Neural crest cell (in vitro differentiated cells): ENCODE measurements around the gene JAK3. TPM values are rescaled to one million over a fixed set of nuclear protein-coding genes. Genes with fewer than 3 reads are reported as not detected.

Experiments used
- DNase-seq: peaks from one replicate; pipeline ENCODE4 v3.0.0; 2021; ENCODE audit warnings: low read depth, mixed read lengths, low spot score
- H3K27ac Mint-ChIP-seq: one replicate; pipeline ENCODE4 v1.8.0; 2021; ENCODE audit warnings: mild to moderate bottlenecking, mixed read lengths; ENCODE audit not compliant: unreplicated experiment
- H3K27me3 Mint-ChIP-seq: 2 replicates; pipeline ENCODE4 v1.8.0; 2021; ENCODE audit warnings: low read depth, mild to moderate bottlenecking, mixed read lengths
- H3K36me3 Mint-ChIP-seq: 2 replicates; pipeline ENCODE4 v1.8.0; 2021; ENCODE audit warnings: low read depth, mild to moderate bottlenecking, mixed read lengths
- H3K4me1 Mint-ChIP-seq: 2 replicates; pipeline ENCODE4 v1.8.0; 2021; ENCODE audit warnings: mixed read lengths
- H3K4me3 Mint-ChIP-seq: one replicate; pipeline ENCODE4 v1.8.0; 2021; ENCODE audit warnings: mild to moderate bottlenecking, mixed read lengths
- H3K9me3 Mint-ChIP-seq: 2 replicates; pipeline ENCODE4 v1.8.0; 2021; ENCODE audit warnings: mixed read lengths
- total RNA-seq: library from RNA; stranded (reverse); gene quantifications from 2 replicates; pipeline ENCODE4 v1.2.1, GENCODE V29; 2021
- TF ChIP-seq, protein P1 (sequence below): fragments of 200-600 bp; sonication (generic); conservative IDR thresholded peaks from 2 replicates; pipeline ENCODE4 v1.5.0; 2021; ENCODE audit warnings: antibody characterized with exemption, mild to moderate bottlenecking

Gene JAK3
- total RNA-seq, 1 donor from 2014 or later, result 1.6 TPM

DNA sequence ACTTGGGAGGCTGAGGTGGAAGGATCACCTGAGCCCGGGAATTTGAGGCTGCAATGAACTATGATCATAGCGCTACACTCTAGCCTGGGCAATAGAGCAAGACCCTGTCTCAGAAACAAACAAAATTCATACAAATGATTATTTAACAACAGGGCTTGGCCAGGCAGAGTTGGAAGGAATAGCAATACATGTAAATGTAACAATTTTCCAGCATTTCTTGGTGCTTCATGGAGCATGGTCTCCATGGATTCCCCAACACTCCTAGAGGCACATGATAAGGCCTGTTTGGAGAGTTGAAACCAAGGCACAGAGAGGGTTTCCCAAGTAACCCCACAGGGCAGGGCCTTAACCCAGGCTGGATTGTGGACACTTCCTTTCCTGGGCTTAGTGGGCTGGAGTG lies 36.7 kb downstream of the JAK3 start:
- Mint-ChIP-seq H3K27me3 (peaks cover 10% of the 10 kb centered on the region), H3K27ac (no peak overlapping the region), H3K4me1 (no peaks in the 10 kb centered on the region), H3K9me3 (no peaks in the 10 kb centered on the region), H3K36me3 (no peaks in the 10 kb centered on the region), H3K4me3 (no peak overlapping the region)
- TF ChIP-seq, protein P1, sequence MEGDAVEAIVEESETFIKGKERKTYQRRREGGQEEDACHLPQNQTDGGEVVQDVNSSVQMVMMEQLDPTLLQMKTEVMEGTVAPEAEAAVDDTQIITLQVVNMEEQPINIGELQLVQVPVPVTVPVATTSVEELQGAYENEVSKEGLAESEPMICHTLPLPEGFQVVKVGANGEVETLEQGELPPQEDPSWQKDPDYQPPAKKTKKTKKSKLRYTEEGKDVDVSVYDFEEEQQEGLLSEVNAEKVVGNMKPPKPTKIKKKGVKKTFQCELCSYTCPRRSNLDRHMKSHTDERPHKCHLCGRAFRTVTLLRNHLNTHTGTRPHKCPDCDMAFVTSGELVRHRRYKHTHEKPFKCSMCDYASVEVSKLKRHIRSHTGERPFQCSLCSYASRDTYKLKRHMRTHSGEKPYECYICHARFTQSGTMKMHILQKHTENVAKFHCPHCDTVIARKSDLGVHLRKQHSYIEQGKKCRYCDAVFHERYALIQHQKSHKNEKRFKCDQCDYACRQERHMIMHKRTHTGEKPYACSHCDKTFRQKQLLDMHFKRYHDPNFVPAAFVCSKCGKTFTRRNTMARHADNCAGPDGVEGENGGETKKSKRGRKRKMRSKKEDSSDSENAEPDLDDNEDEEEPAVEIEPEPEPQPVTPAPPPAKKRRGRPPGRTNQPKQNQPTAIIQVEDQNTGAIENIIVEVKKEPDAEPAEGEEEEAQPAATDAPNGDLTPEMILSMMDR, result no peak
- DNase-seq, result no peak

DNA sequence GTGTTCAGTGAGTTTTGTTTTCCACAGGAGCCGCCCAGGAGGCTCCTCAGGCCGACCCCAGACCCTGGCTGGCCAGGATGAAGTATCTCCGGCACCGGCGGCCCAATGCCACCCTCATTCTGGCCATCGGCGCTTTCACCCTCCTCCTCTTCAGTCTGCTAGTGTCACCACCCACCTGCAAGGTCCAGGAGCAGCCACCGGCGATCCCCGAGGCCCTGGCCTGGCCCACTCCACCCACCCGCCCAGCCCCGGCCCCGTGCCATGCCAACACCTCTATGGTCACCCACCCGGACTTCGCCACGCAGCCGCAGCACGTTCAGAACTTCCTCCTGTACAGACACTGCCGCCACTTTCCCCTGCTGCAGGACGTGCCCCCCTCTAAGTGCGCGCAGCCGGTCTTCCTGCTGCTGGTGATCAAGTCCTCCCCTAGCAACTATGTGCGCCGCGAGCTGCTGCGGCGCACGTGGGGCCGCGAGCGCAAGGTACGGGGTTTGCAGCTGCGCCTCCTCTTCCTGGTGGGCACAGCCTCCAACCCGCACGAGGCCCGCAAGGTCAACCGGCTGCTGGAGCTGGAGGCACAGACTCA lies 40.0 kb downstream of the JAK3 start:
- DNase-seq, result no peak
- Mint-ChIP-seq H3K4me1 (no peaks in the 10 kb centered on the region), H3K27me3 (peaks cover 32% of the 10 kb centered on the region), H3K27ac (no peak overlapping the region), H3K4me3 (no peak overlapping the region), H3K9me3 (no peaks in the 10 kb centered on the region), H3K36me3 (no peaks in the 10 kb centered on the region)
- TF ChIP-seq, protein P1, result no peak

DNA sequence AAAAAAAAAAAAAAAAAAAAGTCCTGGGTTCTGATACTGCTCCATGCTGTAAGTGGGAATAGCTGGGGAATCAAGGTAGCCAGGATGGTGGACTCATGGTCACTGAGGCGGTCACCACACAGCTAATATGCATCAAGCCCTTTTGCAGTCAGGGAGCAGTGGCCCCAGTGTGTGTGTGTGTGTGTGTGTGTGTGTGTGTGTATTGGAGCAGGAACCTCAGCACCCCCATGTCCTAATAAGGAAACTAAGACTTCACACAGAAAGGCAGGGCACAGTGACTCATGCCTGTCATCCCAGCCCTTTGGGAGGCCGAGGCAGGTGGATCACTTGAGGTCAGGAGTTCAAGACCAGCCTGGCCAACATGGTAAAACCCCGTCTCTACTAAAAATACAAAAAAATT lies 40.8 kb downstream of the JAK3 start:
- TF ChIP-seq, protein P1, result no peak
- no peak overlapping the region for H3K27ac Mint-ChIP-seq
- no peak overlapping the region for H3K4me3 Mint-ChIP-seq
- H3K27me3 Mint-ChIP-seq, result peaks cover 31% of the 10 kb centered on the region
- H3K9me3 Mint-ChIP-seq, result no peaks in the 10 kb centered on the region
- DNase-seq, result no peak
- no peaks in the 10 kb centered on the region for H3K4me1 Mint-ChIP-seq
- H3K36me3 Mint-ChIP-seq, result no peaks in the 10 kb centered on the region

- Mint-ChIP-seq H3K27me3 (peaks cover 37% of the 10 kb centered on the region), H3K9me3 (no peaks in the 10 kb centered on the region), H3K4me3 (no peak overlapping the region), H3K27ac (no peak overlapping the region), H3K36me3 (no peaks in the 10 kb centered on the region), H3K4me1 (no peaks in the 10 kb centered on the region)
- no peak for DNase-seq
- TF ChIP-seq, protein P1, result no peak
These were observed 42.4 kb downstream of the JAK3 start for GRCh38 chr19:17805427-17805826.

DNA sequence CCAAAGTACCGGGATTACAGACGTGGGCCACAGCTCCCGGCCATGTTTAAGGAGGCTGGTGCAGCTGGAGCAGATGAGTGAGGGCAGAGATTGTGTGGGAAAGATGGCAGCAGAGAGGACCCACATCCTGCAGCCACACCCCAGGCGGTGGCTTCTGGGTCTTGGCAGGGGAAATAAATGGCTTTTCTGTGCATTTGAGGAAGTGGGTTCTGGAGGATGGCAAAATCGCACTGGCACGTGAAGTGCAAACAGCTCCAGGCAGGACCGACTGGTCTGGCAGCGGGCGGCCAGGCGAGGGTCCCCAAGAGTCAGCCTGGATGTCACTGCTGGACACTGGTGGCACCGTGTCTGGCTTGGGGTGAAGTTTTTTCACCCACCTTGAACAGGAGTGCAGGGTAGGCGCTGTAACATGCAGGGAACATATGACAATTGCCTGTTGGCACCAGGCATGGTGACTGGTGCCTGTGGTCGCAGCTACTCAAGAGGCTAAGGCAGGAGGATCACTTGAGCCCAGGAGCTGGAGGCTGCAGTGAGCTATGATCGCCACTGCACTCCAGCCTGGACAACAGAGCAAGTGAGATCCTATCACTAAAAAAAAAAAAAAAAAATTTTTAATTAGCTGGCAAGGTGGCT lies 44.4 kb downstream of the JAK3 start:
- peaks cover 46% of the 10 kb centered on the region for H3K27me3 Mint-ChIP-seq
- no peak for DNase-seq
- no peaks in the 10 kb centered on the region for H3K4me1 Mint-ChIP-seq
- no peaks in the 10 kb centered on the region for H3K9me3 Mint-ChIP-seq
- no peak overlapping the region for H3K4me3 Mint-ChIP-seq
- H3K27ac Mint-ChIP-seq, result no peak overlapping the region
- TF ChIP-seq, protein P1, result no peak
- no peaks in the 10 kb centered on the region for H3K36me3 Mint-ChIP-seq
